GM18519 (cell line): ENCODE data around the gene SOAT2.

Source experiments
- ATAC-seq: cut with Tn5 transposase; IDR thresholded peaks from one replicate; pipeline ENCODE4 v1.9.1; 2021; ENCODE audit warnings: mild to moderate bottlenecking, moderate library complexity; ENCODE audit not compliant: unreplicated experiment, low FRiP score

The SOAT2 gene

DNA sequence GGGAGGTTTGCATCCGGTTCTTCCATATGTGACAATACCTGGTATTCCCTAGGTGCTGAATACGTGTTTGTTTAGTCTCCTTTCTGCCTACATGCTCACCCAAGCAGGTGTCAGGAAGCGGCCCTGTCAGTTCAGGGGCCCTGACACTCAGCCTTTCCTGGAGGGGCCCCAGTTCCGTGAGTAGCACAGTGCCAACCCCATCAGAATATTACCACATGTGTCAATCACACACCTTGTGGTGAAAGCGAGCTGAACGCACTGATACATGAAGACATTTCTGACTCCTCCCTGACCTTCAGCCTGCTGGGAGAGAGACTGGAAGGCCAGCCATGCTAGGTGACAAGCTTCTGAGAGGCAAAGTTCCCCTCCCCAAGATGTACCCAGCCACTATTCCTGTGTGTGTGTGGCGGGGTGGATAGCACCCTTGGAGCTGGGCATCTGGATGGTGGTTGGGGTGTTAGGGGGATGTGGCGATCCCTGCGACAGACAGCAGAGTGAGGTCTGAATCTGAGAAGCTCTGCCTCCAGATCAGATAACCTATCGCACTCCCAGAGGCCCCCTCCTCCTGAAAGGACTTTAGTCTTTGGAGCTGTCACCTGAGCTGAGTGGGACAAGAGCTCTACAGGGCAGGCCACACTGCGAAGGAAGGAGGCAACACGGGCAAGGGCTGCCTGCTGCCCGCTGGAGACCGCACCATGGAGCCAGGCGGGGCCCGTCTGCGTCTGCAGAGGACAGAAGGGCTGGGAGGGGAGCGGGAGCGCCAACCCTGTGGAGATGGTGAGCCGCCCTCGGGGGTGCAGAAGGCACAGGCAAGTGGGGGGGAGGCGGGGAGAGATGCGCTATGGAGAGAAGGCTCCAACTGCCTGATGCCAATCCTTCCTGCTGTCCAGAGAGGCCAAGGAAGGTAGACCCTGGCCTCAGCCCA, at the start of gene SOAT2:
Gene SOAT2 (plus strand): TSS at position 604 of the 925 bp plus-strand sequence. CDS start 92 bp downstream, at position 696.
- ATAC-seq, result no peak

DNA sequence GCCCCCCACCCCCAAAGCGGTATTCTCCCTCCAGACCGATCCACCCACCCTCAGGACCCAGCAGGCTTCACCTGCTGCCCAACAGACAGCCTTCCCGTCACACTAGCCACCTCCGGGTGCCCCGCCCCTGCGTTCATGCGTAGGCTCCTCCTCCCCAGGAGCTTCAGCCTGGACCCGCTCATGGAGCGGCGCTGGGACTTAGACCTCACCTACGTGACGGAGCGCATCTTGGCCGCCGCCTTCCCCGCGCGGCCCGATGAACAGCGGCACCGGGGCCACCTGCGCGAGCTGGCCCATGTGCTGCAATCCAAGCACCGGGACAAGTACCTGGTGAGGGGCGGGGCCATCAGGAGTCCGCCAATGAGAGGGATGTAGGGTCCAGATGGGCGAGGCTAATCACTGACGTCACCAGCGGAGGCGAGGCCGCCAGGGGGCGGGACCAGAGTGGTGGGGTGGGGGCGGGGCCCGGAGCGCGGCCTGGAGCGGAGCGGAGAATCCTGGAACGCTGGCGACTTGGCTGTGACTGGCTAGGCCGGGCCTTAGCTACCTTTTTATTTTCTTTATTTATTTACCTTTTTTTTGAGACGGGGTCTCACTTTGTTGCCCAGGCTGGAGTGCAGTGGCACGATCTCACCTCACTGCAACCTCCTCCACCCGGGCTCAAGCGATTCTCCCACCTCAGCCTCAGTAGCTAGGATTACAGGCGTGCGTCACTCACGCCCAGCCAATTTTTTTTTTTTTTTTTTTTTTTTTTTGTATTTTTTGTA, 49.0 kb upstream of the SOAT2 start:
- peak; percentile 62 for ATAC-seq

- no peak for ATAC-seq
These were observed 47.6 kb upstream of the SOAT2 start for GRCh38 chr12:53055471-53056266.

DNA sequence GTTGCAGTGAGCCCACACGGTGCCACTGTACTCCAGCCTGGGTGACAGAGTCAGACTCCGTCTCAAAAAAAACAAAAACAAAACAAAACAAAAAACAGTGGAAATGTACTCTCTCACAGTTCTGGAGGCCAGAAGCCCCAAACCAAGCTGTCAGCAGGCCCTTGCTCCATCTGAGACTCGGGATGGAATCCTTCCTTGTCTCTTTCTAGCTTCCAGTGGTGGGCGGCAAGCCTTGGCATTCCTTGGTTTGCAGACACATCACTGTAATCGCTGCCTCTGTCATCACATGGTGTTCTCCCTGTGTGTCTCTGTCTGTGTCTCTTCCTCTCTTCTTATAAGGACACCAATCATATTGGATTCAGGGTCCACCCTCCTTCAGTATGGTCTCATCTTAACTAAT, 47.0 kb upstream of the SOAT2 start:
- no peak for ATAC-seq

DNA sequence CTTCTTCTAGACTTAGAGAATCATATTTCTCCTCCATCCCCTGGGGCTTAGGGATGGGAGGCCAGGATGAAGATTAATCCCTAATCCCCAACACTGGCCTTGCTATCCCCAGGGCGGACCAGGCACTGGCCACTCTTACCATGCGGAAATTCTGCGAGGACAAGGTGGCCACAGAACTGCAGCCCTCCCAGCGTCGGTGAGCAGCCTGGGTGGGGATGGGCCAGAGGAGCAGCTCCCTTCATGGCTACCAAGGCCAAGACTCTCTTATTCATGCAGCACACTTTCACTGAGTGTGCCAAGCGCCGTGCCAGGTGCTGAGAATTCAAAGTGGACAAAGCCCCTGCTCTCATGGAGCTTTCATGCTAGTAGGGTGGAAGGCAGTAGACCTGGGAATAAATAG, 46.4 kb upstream of the SOAT2 start:
- no peak for ATAC-seq

DNA sequence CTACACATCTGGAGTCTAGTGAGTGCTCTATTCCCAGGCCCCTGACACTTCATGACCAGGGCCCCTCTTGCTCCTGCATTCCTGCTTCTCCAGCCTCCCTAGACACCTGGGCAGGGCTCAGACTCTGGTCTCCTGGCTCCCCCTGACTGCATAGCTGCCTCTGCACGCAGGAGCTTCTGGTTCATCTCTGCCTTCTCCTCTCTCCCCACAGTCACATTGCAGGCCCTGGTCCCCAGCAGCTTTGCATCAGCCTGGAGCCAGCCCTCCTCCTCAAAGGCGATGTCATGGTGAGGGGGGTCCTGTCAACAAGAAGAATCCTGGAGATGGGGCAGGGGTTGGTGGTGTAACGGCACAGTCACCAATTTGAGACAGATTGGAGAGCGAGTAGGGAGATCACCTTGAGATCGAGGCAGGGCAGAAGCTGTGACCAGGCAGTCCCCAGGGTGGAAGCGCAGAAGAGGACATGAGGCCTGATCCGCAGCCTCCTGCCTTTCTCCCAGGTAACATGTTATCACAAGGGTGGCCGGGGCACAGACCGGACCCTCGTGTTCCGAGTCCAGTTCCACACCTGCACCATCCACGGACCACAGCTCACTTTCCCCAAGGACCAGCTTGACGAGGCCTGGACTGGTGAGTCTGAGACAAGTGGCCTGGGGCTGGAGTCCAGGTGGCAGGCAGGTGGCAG, 45.3 kb upstream of the SOAT2 start:
- ATAC-seq, result no peak

GRCh38 chr12:53058674-53059433, 44.4 kb upstream of the SOAT2 start:
- no peak for ATAC-seq

DNA sequence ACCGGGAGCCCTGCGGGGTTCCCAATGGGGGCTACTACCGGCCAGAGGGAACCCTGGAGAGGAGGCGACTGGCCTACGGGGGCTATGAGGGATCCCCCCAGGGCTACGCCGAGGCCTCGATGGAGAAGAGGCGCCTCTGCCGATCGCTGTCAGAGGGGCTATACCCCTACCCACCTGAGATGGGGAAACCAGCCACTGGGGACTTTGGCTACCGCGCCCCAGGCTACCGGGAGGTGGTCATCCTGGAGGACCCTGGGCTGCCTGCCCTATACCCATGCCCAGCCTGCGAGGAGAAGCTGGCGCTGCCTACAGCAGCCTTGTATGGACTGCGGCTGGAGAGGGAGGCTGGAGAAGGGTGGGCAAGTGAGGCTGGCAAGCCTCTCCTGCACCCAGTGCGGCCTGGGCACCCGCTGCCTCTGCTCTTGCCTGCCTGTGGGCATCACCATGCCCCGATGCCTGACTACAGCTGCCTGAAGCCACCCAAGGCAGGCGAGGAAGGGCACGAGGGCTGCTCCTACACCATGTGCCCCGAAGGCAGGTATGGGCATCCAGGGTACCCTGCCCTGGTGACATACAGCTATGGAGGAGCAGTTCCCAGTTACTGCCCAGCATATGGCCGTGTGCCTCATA, 43.7 kb upstream of the SOAT2 start:
- no peak for ATAC-seq

GRCh38 chr12:53060064-53060720, 43.1 kb upstream of the SOAT2 start:
- no peak for ATAC-seq

- no peak for ATAC-seq
These were observed 42.5 kb upstream of the SOAT2 start for GRCh38 chr12:53060721-53061276.

DNA sequence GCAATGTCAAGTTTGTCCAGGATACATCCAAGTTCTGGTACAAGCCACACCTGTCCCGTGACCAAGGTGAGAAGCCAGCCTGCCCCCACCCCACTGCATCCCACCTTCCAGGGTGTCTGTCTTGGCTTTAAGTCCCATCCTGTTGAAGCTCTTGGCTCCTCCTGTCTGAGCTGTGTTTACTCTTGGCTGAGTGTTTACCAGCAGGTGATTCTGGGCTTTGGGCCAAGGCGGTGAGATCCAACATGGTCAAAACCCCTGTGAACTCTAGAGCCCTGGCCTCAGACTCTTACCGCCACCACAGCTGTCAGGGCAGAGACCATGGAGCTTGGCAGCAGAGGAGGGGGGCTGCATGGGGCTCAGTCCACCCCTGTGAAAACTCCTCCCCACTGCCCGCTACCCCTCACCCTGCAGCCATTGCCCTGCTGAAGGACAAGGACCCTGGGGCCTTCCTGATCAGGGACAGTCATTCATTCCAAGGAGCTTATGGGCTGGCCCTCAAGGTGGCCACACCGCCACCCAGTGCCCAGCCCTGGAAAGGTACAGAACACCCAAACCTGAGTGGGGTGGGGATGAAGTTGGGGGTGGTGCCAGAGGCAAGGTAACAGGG, 41.8 kb upstream of the SOAT2 start:
- no peak for ATAC-seq

DNA sequence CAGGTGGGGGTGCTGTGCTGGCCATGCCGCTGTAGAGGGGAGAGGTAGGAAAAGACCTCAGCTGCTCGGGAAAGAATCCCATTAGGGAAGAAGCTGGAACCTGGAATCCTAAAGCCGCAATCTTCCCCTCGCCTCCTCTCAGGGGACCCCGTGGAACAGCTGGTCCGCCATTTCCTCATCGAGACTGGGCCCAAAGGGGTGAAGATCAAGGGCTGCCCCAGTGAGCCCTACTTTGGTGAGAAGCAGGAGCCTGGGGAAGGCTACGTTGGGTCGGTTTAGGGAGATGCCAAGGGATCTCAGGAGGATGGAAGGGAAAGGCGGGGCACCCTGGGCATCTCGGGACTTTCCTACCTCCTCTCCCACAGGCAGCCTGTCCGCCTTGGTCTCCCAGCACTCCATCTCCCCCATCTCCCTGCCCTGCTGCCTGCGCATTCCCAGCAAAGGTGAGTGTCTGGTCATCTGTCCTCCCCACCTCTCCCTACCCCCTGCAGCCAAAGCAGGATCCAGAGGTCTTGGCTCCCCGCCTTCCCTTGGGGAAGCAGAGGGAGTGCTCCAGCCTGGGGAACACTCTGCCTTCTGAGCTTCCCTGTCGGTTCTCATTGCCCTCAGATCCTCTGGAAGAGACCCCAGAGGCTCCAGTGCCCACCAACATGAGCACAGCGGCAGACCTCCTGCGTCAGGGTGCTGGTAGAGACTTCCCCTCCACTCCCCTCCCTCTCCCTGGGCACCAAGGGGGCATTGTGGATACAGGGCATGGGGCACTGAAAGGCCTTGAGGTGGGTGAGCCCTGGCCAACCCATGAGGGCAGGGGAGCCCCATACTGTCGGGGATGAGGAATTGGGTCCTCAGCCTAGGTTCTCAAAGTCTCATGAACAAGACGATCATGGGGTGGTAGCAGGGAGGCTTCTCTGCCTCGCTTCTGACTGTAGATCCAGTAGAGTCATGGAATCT, 41.0 kb upstream of the SOAT2 start:
- no peak for ATAC-seq

- ATAC-seq, result no peak
These were observed 40.1 kb upstream of the SOAT2 start for GRCh38 chr12:53062977-53063707.

DNA sequence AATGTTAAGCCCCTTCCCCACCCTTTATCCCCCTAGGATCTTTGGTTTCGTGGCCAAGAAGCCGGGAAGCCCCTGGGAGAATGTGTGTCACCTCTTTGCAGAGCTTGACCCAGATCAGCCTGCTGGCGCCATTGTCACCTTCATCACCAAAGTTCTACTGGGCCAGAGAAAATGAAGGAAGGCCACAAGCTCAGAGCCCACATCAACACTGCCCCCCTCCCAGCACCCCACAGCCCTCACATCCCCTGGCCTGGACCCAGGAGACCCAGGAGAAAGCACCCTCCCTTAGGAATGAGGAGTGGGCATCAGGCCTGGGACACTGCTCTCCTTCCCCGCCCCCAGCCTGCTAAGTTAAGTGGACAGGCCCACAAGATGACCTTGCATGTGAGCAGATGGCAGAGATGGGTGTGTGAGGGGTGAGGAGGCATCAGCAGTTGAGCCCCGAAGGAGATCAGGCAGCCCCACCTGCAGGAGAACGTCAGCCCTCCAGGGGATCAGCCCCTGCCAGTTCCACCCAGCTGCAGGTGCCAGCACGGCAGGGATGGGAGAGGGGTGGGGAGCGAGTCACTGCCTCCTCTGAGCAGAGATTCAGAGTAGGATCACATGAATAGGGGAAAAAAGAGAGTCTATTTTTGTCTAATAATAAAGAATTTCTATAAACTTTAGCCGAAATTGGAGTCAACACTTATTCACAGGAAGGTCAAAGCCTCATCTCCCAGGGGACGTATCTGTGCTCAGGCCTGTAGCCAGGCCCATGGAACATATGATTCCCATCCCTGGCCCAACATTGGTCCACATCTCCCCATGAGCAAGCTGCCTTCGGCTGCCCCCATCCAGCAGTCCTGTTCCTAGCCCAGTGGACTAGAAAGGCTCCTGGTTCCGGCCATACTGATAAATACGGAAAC, 39.3 kb upstream of the SOAT2 start:
- ATAC-seq, result no peak
